Left lung (tissue), 10 donors: ENCODE data around the gene ARPC1B. TPM values are rescaled to one million over a fixed set of nuclear protein-coding genes. Genes with fewer than 3 reads are reported as not detected.
A peak's percentile ranks its signal among the peaks of the same experiment; 100 is the strongest.
"Not testable (repeated sequence)": the region's sequence is repeated elsewhere in the genome, so short reads cannot be mapped to it uniquely, and the experiment has no call there.

Experiments
- ATAC-seq: fragments of 200-7000 bp; cut with Tn5 transposase; one replicate; pipeline ENCODE4 v1.9.1; 2020; ENCODE audit warnings: moderate library complexity
- DNase-seq, 4 donors: peaks; one replicate each; pipeline ENCODE4 v3.0.0-alpha.2; 2013 to 2020
- H3K27ac ChIP-seq, 2 donors: fragments of 200-600 bp; sonication (generic) in 1 of 2; one replicate each; pipeline versions ENCODE4 v1.5.0 to v1.8.0; 2020 to 2021
- H3K27me3 ChIP-seq, 2 donors: fragments of 200-600 bp; sonication (generic) in 1 of 2; one replicate each; pipeline versions ENCODE4 v1.5.0 to v1.8.0; 2020 to 2021
- H3K36me3 ChIP-seq, 2 donors: fragments of 200-600 bp; sonication (generic) in 1 of 2; one replicate each; pipeline versions ENCODE4 v1.5.0 to v1.8.0; 2020 to 2021
- H3K4me1 ChIP-seq, 2 donors: fragments of 200-600 bp; one replicate each; pipeline ENCODE4 v1.8.0; 2021
- H3K4me3 ChIP-seq, 2 donors: fragments of 200-600 bp; sonication (generic) in 1 of 2; one replicate each; pipeline versions ENCODE4 v1.5.0 to v1.8.0; 2020 to 2021; ENCODE audit warnings: mild to moderate bottlenecking in 1 of 2
- H3K9me3 ChIP-seq, 2 donors: fragments of 200-600 bp; sonication (generic) in 1 of 2; one replicate each; pipeline versions ENCODE4 v1.5.0 to v1.8.0; 2020 to 2021
- intact Hi-C, 2 donors: fragments of 100-400 bp; cut with DNase I; formaldehyde crosslinking; loops; one replicate each; pipeline versions ENCODE4 v1.11.2 to v1.14.2; 2022
- polyA plus RNA-seq, 6 donors: library from polyadenylated mRNA; unstranded; fragments of 120-200 nt; gene quantifications; one replicate each; pipeline ENCODE4 v1.2.1, GENCODE V29; 2013; ENCODE audit not compliant: insufficient read length in 6 of 6
- total RNA-seq, 2 donors: library from RNA; stranded (reverse); fragmentation: NEBNext Ultra II Directional; extraction: Animal tissue kit (Norgen Biotek cat#: 25700); gene quantifications; one replicate each; pipeline ENCODE4 v1.2.1, GENCODE V29; 2021
- TF ChIP-seq, protein P1 (sequence below), 2 donors: fragments of 200-600 bp; sonication (generic) in 1 of 2; IDR thresholded peaks; one replicate each; pipeline versions ENCODE4 v1.5.0 to v1.8.0; 2021; ENCODE audit warnings: antibody characterized with exemption in 2 of 2
- donor health status: DM: no; HTN: yes; CAD: no.
- donor health status: DM: no; HTN: no; CAD: no.

ARPC1B gene
- total and polyA plus RNA-seq, 8 donors, result 37.1 to 311 (median 50.1) TPM

DNA sequence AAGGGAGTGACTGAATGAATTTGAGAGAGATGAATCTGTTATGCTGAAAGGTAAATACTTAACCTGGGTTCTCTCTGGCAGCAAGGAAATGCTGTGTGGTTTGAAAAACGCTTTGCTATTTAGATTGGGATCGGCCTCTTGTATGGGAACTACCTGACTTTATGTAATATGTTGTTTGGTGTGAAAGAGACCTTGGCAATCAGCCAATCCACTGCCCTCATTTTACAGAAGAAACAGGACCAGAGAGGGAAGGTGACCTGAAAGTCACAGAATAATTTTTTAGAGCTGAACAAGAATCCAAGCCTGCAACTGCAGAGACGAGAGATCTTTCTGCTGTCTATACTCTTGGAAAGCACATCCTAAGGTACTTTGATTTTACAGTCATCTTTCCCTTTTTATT, 35.3 kb downstream of the ARPC1B start:
- DNase-seq (no peak), ATAC-seq (no peak)
- peaks cover 14 to 43% of the 10 kb centered on the region in 2 donors for H3K4me1 ChIP-seq
- peak overlapping the region; percentile 88 to 100 for H3K4me3 ChIP-seq
- H3K27ac ChIP-seq, result peak overlapping the region in 1 of 2 donors; percentile 98
- peaks cover 0 to 49% of the 10 kb centered on the region in 2 donors for H3K36me3 ChIP-seq
- H3K27me3 ChIP-seq, result no peaks in the 10 kb centered on the region
- no peaks in the 10 kb centered on the region for H3K9me3 ChIP-seq
- TF ChIP-seq, protein P1, sequence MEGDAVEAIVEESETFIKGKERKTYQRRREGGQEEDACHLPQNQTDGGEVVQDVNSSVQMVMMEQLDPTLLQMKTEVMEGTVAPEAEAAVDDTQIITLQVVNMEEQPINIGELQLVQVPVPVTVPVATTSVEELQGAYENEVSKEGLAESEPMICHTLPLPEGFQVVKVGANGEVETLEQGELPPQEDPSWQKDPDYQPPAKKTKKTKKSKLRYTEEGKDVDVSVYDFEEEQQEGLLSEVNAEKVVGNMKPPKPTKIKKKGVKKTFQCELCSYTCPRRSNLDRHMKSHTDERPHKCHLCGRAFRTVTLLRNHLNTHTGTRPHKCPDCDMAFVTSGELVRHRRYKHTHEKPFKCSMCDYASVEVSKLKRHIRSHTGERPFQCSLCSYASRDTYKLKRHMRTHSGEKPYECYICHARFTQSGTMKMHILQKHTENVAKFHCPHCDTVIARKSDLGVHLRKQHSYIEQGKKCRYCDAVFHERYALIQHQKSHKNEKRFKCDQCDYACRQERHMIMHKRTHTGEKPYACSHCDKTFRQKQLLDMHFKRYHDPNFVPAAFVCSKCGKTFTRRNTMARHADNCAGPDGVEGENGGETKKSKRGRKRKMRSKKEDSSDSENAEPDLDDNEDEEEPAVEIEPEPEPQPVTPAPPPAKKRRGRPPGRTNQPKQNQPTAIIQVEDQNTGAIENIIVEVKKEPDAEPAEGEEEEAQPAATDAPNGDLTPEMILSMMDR (IDR thresholded peaks at IDR 0.05), result no peak
- intact Hi-C loops, result no loop called here

DNA sequence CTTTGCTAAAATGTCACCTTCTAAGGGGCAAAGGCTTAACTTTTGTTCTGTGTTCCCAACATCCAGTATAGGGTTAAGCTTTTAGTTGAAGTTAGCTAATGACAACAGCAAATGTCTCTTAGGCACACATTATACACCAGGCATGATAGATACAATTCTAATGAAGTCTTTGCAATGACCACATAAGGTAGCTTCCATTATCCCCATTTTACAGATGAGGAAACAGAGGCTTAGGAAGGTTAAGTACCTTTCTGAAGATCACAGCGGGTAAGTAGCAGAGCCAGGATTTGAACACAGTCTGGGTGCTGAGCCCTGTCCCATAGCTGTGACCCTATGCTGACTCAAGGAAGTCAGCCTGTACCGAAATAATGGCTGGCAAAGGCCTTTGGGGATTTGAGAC, 36.1 kb downstream of the ARPC1B start:
- ATAC-seq (no peak), DNase-seq (peak in 1 of 4 donors; percentile 3)
- intact Hi-C loops, result no loop called here
- Histone ChIP-seq H3K36me3 (peaks cover 0 to 57% of the 10 kb centered on the region in 2 donors), H3K4me3 (no peak overlapping the region), H3K4me1 (peaks cover 14 to 35% of the 10 kb centered on the region in 2 donors), H3K27ac (no peak overlapping the region), H3K27me3 (no peaks in the 10 kb centered on the region), H3K9me3 (no peaks in the 10 kb centered on the region)
- TF ChIP-seq, protein P1 (IDR thresholded peaks at IDR 0.05), result no peak

DNA sequence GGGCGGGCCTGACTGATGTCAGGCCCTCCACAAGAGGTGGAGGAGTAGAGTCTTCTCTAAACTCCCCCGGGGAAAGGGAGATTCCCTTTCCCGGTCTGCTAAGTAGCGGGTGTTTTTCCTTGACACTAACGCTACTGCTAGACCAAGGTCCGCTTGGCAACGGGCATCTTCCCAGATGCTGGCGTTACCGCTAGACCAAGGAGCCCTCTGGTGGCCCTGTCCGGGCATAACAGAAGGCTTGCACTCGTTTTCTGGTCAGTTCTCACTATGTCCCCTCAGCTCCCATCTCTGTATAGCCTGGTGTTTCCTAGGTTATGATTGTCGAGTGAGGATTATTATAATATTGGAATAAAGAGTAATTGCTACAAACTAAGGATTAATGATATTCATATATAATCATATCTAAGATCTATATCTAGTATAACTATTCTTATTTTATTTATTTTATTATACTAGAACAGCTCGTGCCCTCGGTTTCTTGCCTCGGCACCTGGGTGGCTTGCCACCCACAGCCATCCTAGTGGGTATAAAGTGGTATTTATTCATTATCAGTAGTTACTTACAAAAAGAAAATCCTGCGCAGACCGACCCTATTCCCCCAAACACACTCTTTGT, 41.1 kb downstream of the ARPC1B start:
- H3K9me3 ChIP-seq, ATAC-seq, intact Hi-C loops, H3K4me1 ChIP-seq, H3K4me3 ChIP-seq, H3K27me3 ChIP-seq, H3K27ac ChIP-seq: not testable (repeated sequence)
- peaks cover 0 to 100% of the 10 kb centered on the region in 2 donors for H3K36me3 ChIP-seq
- TF ChIP-seq, protein P1 (IDR thresholded peaks at IDR 0.05), result peak; percentile 47 to 61
- DNase-seq, result peak in 1 of 4 donors; percentile 77

DNA sequence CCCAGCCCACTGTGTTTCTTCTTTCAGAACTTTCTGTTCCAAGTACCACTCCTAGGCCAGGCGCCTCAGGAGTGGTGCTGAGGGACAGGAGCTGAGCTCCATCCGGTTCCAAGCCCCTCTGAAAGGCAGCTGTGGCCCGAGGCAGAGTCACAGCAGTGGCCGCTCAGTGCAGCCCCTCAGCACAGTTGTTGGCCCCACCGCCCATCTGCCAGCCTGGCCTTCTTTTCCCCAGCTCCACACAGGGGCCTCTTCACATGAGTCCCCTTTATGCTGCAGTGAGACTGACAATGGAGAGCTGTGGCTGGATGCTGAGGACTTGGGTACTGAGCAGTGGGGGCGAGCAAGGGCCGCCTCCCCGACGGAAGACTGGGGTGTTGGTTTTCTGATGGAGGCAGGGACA, 43.7 kb downstream of the ARPC1B start:
- DNase-seq (peak in 1 of 4 donors; percentile 61), ATAC-seq (no peak)
- Histone ChIP-seq H3K4me3 (no peak overlapping the region), H3K4me1 (no peaks in the 10 kb centered on the region), H3K9me3 (no peaks in the 10 kb centered on the region), H3K27ac (no peak overlapping the region), H3K36me3 (peaks cover 0 to 96% of the 10 kb centered on the region in 2 donors), H3K27me3 (no peaks in the 10 kb centered on the region)
- TF ChIP-seq, protein P1 (IDR thresholded peaks at IDR 0.05), result no peak
- intact Hi-C loops, result no loop called here

DNA sequence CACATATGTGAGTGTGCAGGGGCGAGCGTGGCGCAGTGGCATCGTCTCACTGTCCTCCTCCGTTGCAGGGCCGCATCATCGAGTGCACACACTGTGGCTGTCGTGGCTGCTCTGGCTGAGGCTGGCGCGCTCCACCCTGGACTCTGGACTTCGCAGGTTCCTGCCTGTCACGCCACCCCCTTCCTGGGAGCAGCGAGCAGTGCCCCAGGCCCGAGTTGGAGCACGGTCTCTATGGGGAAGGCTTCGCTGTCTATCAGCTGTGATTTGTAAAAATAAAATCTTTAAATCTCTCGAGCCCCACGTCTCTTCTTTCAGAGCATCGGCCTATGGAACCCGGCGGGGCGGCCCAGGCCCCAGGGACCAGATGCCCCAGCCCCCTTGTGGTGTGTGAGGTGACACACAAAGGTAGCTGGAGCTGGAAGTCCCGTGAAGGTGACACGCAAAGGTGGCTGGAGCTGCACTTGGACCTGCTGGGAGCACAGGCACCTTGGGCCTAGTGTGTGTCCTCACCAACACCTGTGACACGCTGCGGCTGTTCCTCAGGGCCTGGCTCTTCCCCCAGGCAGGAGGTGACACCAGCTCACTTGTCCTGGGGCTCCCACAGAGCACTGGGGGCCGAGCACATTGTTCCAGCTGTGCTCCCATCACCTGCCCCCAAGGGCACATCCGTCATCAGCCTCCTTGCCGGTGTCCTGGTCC, 44.9 kb downstream of the ARPC1B start:
- Histone ChIP-seq H3K4me3 (no peak overlapping the region), H3K27ac (no peak overlapping the region), H3K4me1 (no peaks in the 10 kb centered on the region), H3K27me3 (no peaks in the 10 kb centered on the region), H3K36me3 (peaks cover 0 to 96% of the 10 kb centered on the region in 2 donors), H3K9me3 (no peaks in the 10 kb centered on the region)
- intact Hi-C loops, result no loop called here
- TF ChIP-seq, protein P1 (IDR thresholded peaks at IDR 0.05), result no peak
- no peak for ATAC-seq
- DNase-seq, result peak in 1 of 4 donors; percentile 58
